H9 (cell line): ENCODE measurements around the gene GFM1. TPM values are rescaled to one million over a fixed set of nuclear protein-coding genes. Genes with fewer than 3 reads are reported as not detected.

Experiments used
- DNase-seq: peaks from one replicate; pipeline ENCODE4 v3.0.0-alpha.2; 2017
- H2AFZ ChIP-seq: one replicate; pipeline ENCODE4 v1.6.1; 2013; ENCODE audit warnings: mild to moderate bottlenecking, low read length, control low read depth, moderate library complexity
- H2AK5ac ChIP-seq: 2 replicates; pipeline ENCODE4 v1.6.1; 2013; ENCODE audit warnings: low read length, control low read depth, mixed read lengths; ENCODE audit not compliant: insufficient read length
- H2BK120ac ChIP-seq: one replicate; pipeline ENCODE4 v1.6.1; 2013; ENCODE audit warnings: low read depth, mild to moderate bottlenecking, low read length, control low read depth, inconsistent platforms; ENCODE audit not compliant: poor library complexity, severe bottlenecking
- H2BK12ac ChIP-seq: 2 replicates; pipeline ENCODE4 v1.6.1; 2013; ENCODE audit warnings: low read length, control low read depth, mixed read lengths, low read depth; ENCODE audit not compliant: insufficient read length
- H2BK15ac ChIP-seq: 2 replicates; pipeline ENCODE4 v1.6.1; 2013; ENCODE audit warnings: low read depth, low read length, control low read depth
- H2BK20ac ChIP-seq: one replicate; pipeline ENCODE4 v1.6.1; 2013; ENCODE audit warnings: low read depth, mild to moderate bottlenecking, low read length, control low read depth, inconsistent platforms; ENCODE audit not compliant: poor library complexity, severe bottlenecking
- H2BK5ac ChIP-seq: 2 replicates; pipeline ENCODE4 v1.6.1; 2013; ENCODE audit warnings: low read length, control low read depth, mixed read lengths; ENCODE audit not compliant: insufficient read length
- H3K14ac ChIP-seq: 2 replicates; pipeline ENCODE4 v1.6.1; 2013; ENCODE audit warnings: low read length, control low read depth; ENCODE audit not compliant: insufficient read depth
- H3K18ac ChIP-seq: 2 replicates; pipeline ENCODE4 v1.6.1; 2013; ENCODE audit warnings: low read depth, mild to moderate bottlenecking, mixed read lengths, low read length, control low read depth; ENCODE audit not compliant: insufficient read length
- H3K23ac ChIP-seq: 2 replicates; pipeline ENCODE4 v1.6.1; 2013; ENCODE audit warnings: low read length, control low read depth, mixed read lengths, low read depth; ENCODE audit not compliant: insufficient read length
- H3K23me2 ChIP-seq: 2 replicates; pipeline ENCODE4 v1.6.1; 2013; ENCODE audit warnings: low read depth, mild to moderate bottlenecking, mixed read lengths, low read length, control low read depth; ENCODE audit not compliant: insufficient read length, poor library complexity, severe bottlenecking
- H3K27ac ChIP-seq: 2 replicates; pipeline ENCODE4 v1.5.1; 2013; ENCODE audit warnings: low read length, control low read depth, mixed read lengths, low read depth; ENCODE audit not compliant: insufficient read length
- H3K27me3 ChIP-seq: 2 replicates; pipeline ENCODE4 v1.6.1; 2013; ENCODE audit warnings: low read length, control low read depth, inconsistent platforms; ENCODE audit not compliant: insufficient read depth
- H3K4ac ChIP-seq: 2 replicates; pipeline ENCODE4 v1.6.1; 2013; ENCODE audit warnings: low read depth, mild to moderate bottlenecking, control low read depth, inconsistent platforms, low read length, moderate library complexity
- H3K4me1 ChIP-seq: 2 replicates; pipeline ENCODE4 v1.6.1; 2013; ENCODE audit warnings: low read length, control low read depth, inconsistent platforms; ENCODE audit not compliant: insufficient read depth
- H3K4me2 ChIP-seq: 2 replicates; pipeline ENCODE4 v1.6.1; 2013; ENCODE audit warnings: low read length, control low read depth, mixed read lengths; ENCODE audit not compliant: insufficient read length, insufficient read depth
- H3K56ac ChIP-seq: 2 replicates; pipeline ENCODE4 v1.6.1; 2013; ENCODE audit warnings: low read depth, mild to moderate bottlenecking, mixed read lengths, low read length, control low read depth; ENCODE audit not compliant: insufficient read length
- H3K79me1 ChIP-seq: 2 replicates; pipeline ENCODE4 v1.6.1; 2013; ENCODE audit warnings: low read depth, mild to moderate bottlenecking, moderate library complexity, low read length, control low read depth, inconsistent platforms; ENCODE audit not compliant: insufficient read depth, poor library complexity, severe bottlenecking
- H3K79me2 ChIP-seq: 2 replicates; pipeline ENCODE4 v1.6.1; 2013; ENCODE audit warnings: low read length, control low read depth, inconsistent platforms; ENCODE audit not compliant: insufficient read depth
- H3K9ac ChIP-seq: 2 replicates; pipeline ENCODE4 v1.6.1; 2013; ENCODE audit warnings: low read length, control low read depth, mixed read lengths; ENCODE audit not compliant: insufficient read length; ENCODE audit errors: extremely low read depth
- H3K9me3 ChIP-seq: one replicate; pipeline ENCODE4 v1.6.1; 2013; ENCODE audit warnings: low read depth, low read length, inconsistent platforms; ENCODE audit not compliant: control insufficient read depth
- H3T11ph ChIP-seq: one replicate; pipeline ENCODE4 v1.6.1; 2013; ENCODE audit warnings: mild to moderate bottlenecking, low read length, control low read depth, inconsistent platforms
- H4K20me1 ChIP-seq: one replicate; pipeline ENCODE4 v1.6.1; 2013; ENCODE audit not compliant: control insufficient read depth, insufficient read length, insufficient read depth
- H4K5ac ChIP-seq: 2 replicates; pipeline ENCODE4 v1.6.1; 2013; ENCODE audit warnings: low read depth, mild to moderate bottlenecking, mixed read lengths, low read length, control low read depth; ENCODE audit not compliant: insufficient read length
- H4K8ac ChIP-seq: replicated peaks from 2 replicates; pipeline ENCODE4 v1.6.1; 2013; ENCODE audit warnings: low read length, control low read depth, mixed read lengths, low read depth; ENCODE audit not compliant: insufficient read length
- H4K91ac ChIP-seq: 2 replicates; pipeline ENCODE4 v1.6.1; 2013; ENCODE audit warnings: low read depth, mild to moderate bottlenecking, moderate library complexity, mixed read lengths, low read length, control low read depth; ENCODE audit not compliant: insufficient read length
- H3K27ac Mint-ChIP-seq, 3 experiments: 2 replicates in 2 of 3; 3 replicates in 1 of 3; pipeline ENCODE4 v1.8.0; 2020 to 2021; ENCODE audit warnings: mixed read lengths in 3 of 3, mild to moderate bottlenecking in 1 of 3, moderate library complexity in 1 of 3
- H3K27me3 Mint-ChIP-seq: 2 replicates; pipeline ENCODE4 v1.8.0; 2021; ENCODE audit warnings: low read depth, mild to moderate bottlenecking, moderate library complexity, mixed read lengths
- H3K36me3 Mint-ChIP-seq, 3 experiments: 2 replicates in 2 of 3; 3 replicates in 1 of 3; pipeline ENCODE4 v1.8.0; 2020 to 2021; ENCODE audit warnings: low read depth in 3 of 3, mixed read lengths in 3 of 3; ENCODE audit not compliant: insufficient read depth in 1 of 3
- H3K4me1 Mint-ChIP-seq, 2 experiments: 2 replicates each; pipeline ENCODE4 v1.8.0; 2020; ENCODE audit warnings: mixed read lengths in 2 of 2
- H3K4me3 Mint-ChIP-seq, 2 experiments: 2 replicates in 1 of 2; 3 replicates in 1 of 2; pipeline ENCODE4 v1.8.0; 2020 to 2021; ENCODE audit warnings: mild to moderate bottlenecking in 2 of 2, mixed read lengths in 2 of 2, moderate library complexity in 1 of 2
- H3K9me3 Mint-ChIP-seq, 2 experiments: 2 replicates in 1 of 2; 3 replicates in 1 of 2; pipeline ENCODE4 v1.8.0; 2020; ENCODE audit warnings: mild to moderate bottlenecking in 2 of 2, mixed read lengths in 2 of 2, moderate library complexity in 1 of 2
- CTCF ChIP-seq: fragments of 200-600 bp; sonication (generic); conservative IDR thresholded peaks from 3 replicates; pipeline ENCODE4 v1.8.0; 2021; ENCODE audit warnings: antibody characterized with exemption, mild to moderate bottlenecking
- WGBS: extraction: QIAGEN DNeasy Blood & Tissue Kit; methylation state at CpG from one replicate; pipeline ENCODE4 v1.1.7; 2013; ENCODE audit warnings: missing lambda C conversion rate, low lambda C conversion rate, mixed read lengths; ENCODE audit not compliant: insufficient read length; ENCODE audit errors: extremely low coverage; 5-methylcytosine and 5-hydroxymethylcytosine counted together
- total RNA-seq: library from RNA; stranded (reverse); gene quantifications from 2 replicates; pipeline ENCODE4 v1.2.1, GENCODE V29; 2021

The GFM1 gene
- total RNA-seq, 1 experiment from 2014 or later: 47.1 TPM

GRCh38 chr3:158642474-158643210 lies 1.7 kb upstream of the GFM1 start:
- no peak overlapping the region for H2BK5ac ChIP-seq
- Mint-ChIP-seq H3K9me3 (peaks cover 0 to 3% of the 10 kb centered on the region in 2 experiments; a peak in 1 of 5 replicates), H3K36me3 (peaks cover 3 to 17% (median 10%) of the 10 kb centered on the region in 3 experiments; a peak in 6 of 7 replicates), H3K27me3 (no peaks in the 10 kb centered on the region), H3K27ac (no peak overlapping the region), H3K4me1 (peaks cover 8 to 10% of the 10 kb centered on the region in 2 experiments; a peak in 3 of 4 replicates), H3K4me3 (no peak overlapping the region)
- no peaks in the 10 kb centered on the region for H3K4me1 ChIP-seq
- no CpG with 5 or more reads among the region's 6 CpGs for WGBS
- peaks cover 6% of the 10 kb centered on the region; the same call in 1 of the 2 replicates for H3K79me2 ChIP-seq
- no peak overlapping the region for H2AFZ ChIP-seq
- H4K20me1 ChIP-seq: no peaks in the 10 kb centered on the region
- H3K79me1 ChIP-seq: peaks cover 3% of the 10 kb centered on the region
- H2BK15ac ChIP-seq: no peak overlapping the region
- H3K4ac ChIP-seq: no peak overlapping the region
- H2AK5ac ChIP-seq: no peak overlapping the region
- no peak overlapping the region for H2BK120ac ChIP-seq
- H3K9me3 ChIP-seq: no peaks in the 10 kb centered on the region
- no peak overlapping the region for H3K4me2 ChIP-seq
- no peak for DNase-seq
- no peak overlapping the region for H4K8ac ChIP-seq
- H4K91ac ChIP-seq: no peak overlapping the region
- H3K27ac ChIP-seq: no peak overlapping the region
- H3T11ph ChIP-seq: no peak overlapping the region
- H3K56ac ChIP-seq: no peak overlapping the region
- H2BK20ac ChIP-seq: no peak overlapping the region
- H3K14ac ChIP-seq: no peak overlapping the region
- H3K9ac ChIP-seq: no peak overlapping the region
- no peak overlapping the region for H4K5ac ChIP-seq
- TF ChIP-seq CTCF: no peak
- no peaks in the 10 kb centered on the region for H3K23me2 ChIP-seq
- no peak overlapping the region for H2BK12ac ChIP-seq
- H3K27me3 ChIP-seq: no peaks in the 10 kb centered on the region
- H3K18ac ChIP-seq: no peak overlapping the region
- H3K23ac ChIP-seq: no peak overlapping the region
